GM18499 (cell line): Measurements from ENCODE around the gene LRPAP1.

Source experiments
- ATAC-seq: cut with Tn5 transposase; IDR thresholded peaks from one replicate; pipeline ENCODE4 v1.9.1; 2021; ENCODE audit warnings: moderate number of reproducible peaks; ENCODE audit not compliant: insufficient read depth, unreplicated experiment

The LRPAP1 gene

DNA sequence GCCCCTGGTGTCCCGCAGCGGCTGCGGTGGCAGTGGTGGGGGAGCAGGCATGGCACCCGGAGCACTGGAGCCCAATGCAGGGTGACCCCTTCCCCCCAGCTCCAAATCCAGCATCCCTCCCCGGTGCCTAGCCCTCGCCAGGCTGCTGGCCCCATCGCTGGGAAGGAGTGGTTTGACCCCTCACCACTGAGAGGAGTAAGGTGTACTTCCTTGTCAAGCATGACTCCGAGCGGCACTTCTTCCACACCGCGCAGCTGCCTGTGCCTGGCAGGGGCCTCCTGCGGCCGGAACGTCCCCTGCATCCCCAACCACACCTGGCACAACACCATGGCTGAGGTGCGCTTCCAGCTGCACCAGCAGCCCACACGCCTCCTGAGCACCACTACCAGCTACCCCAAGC is 27.0 kb downstream of the LRPAP1 start:
- ATAC-seq: no peak

GRCh38 chr4:3502941-3503936 is 29.0 kb downstream of the LRPAP1 start:
- ATAC-seq: no peak

- no peak for ATAC-seq
Measured at GRCh38 chr4:3501825-3502425, 30.3 kb downstream of the LRPAP1 start.

DNA sequence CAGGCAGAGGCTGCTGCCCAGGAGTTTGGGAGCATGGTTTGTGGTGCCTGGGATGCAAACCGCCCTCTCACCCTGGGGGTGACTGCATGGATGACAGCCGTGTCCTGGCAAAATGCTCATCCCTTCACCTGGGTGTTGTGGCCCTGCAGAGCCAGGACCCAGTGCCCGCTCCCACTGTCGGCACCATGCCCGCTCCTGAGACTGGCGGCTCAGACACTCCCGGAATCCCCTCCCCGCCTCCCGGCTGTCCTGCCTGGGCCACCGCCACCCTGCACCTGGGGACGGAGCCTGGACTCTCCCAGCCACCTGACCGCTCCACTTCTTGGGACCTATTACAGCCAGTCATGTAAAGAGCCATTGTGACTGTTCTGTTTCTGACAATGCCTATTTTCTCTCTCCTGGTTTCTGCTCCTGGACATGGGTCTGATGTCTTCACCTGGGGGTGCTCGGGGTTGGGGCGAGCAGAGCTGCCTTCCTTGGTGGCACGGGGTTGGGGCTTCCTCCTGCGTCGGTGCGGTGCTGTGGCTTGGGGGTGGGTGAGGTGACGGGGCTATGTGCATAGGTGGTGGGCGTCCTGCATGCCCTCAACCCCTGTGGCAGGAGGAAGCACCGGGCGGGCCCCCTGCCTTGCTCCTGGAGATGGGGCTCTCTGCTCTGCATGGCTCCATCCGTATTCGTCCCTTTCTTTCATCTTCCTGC is 30.9 kb downstream of the LRPAP1 start:
- no peak for ATAC-seq

DNA sequence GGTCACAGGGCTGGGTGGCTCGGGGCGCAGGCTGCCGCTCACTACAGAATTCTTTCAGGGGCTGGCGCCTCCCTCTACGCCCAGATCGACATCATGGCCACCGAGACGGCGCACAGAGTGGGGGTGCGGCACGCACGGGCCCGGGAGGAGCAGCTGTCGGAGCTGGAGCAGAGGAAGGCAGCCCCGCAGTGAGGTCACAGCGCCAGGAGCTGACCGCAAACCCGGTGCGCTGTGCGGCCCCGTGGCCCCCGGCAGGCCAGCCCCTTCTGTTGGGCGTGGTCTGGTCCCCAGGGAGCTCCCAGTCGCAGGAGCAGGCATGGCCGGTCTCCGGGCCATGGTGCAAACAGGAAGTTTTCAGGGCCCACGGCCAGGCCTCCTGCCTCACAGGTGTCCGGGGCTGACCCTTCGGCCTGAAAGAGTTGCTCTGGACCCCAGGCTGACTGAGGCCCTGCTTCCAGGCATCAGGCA is 31.6 kb downstream of the LRPAP1 start:
- no peak for ATAC-seq

GRCh38 chr4:3500111-3500510 is 32.1 kb downstream of the LRPAP1 start:
- no peak for ATAC-seq

DNA sequence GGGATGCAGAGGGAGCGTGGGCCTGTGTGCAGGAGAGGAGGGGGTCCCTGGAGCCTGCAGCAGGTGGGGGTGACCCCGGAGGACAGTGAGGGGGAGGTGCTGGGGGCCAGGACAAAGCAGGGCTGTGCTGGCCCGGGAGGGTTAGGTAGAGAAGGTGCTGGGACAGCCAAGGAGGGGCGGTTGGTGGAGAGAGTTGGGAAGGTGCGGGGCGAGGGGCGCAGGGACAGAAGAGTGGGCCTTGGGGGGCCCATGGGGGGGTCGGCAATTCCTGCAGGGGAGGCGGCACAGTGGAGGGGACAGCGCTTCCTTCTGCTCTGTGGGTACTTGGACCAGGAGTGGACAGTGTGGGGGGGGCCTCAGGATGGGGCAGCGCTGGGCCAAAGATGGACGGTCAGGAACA is 32.5 kb downstream of the LRPAP1 start:
- ATAC-seq: no peak

DNA sequence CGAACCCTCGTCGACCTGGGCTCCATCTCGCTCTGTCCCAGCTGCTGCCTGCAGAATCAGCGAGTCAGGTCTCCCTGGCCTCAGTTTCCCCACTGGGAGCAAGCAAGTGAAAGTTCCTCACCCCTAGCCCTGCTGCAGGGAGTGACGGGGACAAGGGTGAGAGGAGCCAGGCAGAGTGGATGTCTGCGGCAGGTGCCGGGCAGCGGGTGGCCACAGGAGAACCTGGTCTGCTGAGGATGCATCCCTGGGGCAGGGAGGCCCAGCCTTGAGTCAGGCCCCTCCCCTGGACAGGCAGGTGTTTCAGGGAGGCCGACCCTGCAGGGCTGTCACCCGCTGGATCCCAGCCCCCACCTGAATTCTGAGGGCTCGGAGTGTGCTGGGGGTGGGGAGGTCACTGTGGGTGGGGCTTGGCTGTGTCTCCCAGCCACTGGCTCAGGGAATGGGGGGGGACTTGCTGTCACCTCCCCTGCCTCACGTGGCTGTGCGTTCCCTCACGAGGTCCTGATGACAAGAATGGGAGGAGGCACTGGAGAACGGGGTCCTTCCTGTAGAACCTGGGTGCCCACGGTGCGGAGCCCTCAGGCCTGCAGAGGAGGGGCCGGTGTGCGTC is 33.2 kb downstream of the LRPAP1 start:
- no peak for ATAC-seq

GRCh38 chr4:3498407-3498806 is 33.8 kb downstream of the LRPAP1 start:
- ATAC-seq: no peak

GRCh38 chr4:3497523-3498389 is 34.5 kb downstream of the LRPAP1 start:
- no peak for ATAC-seq

GRCh38 chr4:3497095-3497494 is 35.1 kb downstream of the LRPAP1 start:
- ATAC-seq: no peak

DNA sequence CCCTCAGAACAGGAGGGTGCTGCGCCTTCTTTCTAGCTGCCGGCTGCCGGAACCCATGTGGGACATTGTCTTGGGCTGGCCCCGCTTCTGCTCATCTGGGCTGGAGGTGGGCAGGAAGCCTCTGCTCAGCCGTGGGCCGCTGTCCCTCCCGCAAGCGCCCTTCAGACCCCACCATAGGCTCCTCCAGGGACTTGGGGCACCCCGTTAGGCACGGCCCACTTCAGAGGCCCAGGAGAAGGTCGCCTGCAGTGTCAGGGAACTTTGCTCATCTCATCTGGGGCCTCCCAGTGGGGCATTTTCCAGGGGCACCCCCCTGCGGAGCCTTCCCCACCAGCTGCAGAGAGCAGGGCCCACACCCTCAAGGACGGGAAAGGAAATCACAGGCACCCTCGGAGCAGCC is 36.2 kb downstream of the LRPAP1 start:
- no peak for ATAC-seq

GRCh38 chr4:3495204-3495975 is 36.8 kb downstream of the LRPAP1 start:
- no peak for ATAC-seq

GRCh38 chr4:3494462-3494871 is 37.8 kb downstream of the LRPAP1 start:
- no peak for ATAC-seq

DNA sequence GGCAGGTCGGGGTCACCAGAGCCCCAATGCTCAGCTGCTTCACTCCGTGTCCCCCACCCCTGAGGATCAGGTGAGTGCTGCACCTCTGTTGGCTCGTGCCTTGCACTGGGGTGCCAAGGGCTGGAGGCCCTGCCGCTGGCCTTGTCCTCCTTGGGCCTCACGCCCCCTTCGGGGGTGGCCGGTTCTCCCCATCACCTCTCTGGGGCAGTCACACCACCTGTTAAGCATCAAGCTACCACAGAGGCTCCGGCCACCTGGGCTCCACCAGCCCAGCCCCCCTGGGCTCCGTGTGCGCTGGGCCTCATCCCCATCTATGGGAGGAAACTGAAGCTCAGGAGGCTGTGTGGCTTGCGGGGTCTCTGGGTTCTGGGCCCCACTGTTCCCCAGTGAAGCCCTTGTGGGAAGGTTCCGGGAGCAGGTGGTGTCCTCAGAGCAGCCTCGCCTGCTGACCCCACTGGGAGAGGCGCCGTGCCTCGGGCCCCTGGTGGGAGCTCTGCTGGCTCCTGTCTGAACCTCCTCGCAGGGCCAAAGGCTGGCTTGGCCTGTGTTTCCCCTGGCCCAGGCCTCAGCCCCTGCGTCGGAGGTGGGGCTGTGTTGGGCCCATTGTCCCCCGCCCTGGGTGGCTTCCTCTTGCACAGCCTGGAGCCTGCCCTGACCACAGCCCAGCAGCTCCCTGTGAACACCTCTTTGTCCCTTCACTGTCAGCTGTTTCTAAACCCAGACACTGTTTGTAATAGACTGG is 38.3 kb downstream of the LRPAP1 start:
- ATAC-seq: no peak

GRCh38 chr4:3492741-3493719 is 39.2 kb downstream of the LRPAP1 start:
- no peak for ATAC-seq
